RWPE2 (cell line): ENCODE data around the gene MBNL1.

Experiments
- ATAC-seq: fragments of 200-7000 bp; cut with Tn5 transposase; 3 replicates; pipeline ENCODE4 v1.9.1; 2021; ENCODE audit warnings: low read depth
- DNase-seq: peaks from one replicate; pipeline ENCODE4 v3.0.0-alpha.2; 2020; ENCODE audit warnings: low spot score
- H3K27ac ChIP-seq: fragments of 450-650 bp; 2 replicates; pipeline ENCODE4 v1.5.1; 2017; ENCODE audit warnings: mild to moderate bottlenecking; ENCODE audit not compliant: poor library complexity, severe bottlenecking
- H3K27me3 ChIP-seq: fragments of 250-450 bp; sonication (Bioruptor Pico); 2 replicates; pipeline ENCODE4 v1.5.1; 2021; ENCODE audit warnings: mild to moderate bottlenecking, moderate library complexity; ENCODE audit not compliant: insufficient read depth, poor library complexity, severe bottlenecking
- H3K36me3 ChIP-seq: fragments of 250-450 bp; sonication (Bioruptor Pico); 2 replicates; pipeline ENCODE4 v1.5.1; 2020; ENCODE audit warnings: low read depth, mild to moderate bottlenecking, moderate library complexity
- H3K4me1 ChIP-seq: fragments of 250-450 bp; sonication (Bioruptor Pico); 2 replicates; pipeline ENCODE4 v1.5.1; 2021; ENCODE audit warnings: mild to moderate bottlenecking, moderate library complexity; ENCODE audit not compliant: insufficient read depth, poor library complexity, severe bottlenecking
- H3K4me3 ChIP-seq: fragments of 250-450 bp; sonication (Bioruptor Pico); 2 replicates; pipeline ENCODE4 v1.5.1; 2021; ENCODE audit warnings: mild to moderate bottlenecking, moderate library complexity; ENCODE audit not compliant: severe bottlenecking
- H3K9me3 ChIP-seq: fragments of 250-450 bp; sonication (Bioruptor Pico); 2 replicates; pipeline ENCODE4 v1.5.1; 2021; ENCODE audit warnings: mild to moderate bottlenecking, moderate library complexity; ENCODE audit not compliant: severe bottlenecking
- TF ChIP-seq, protein P1 (sequence below): fragments of 450-650 bp; IDR thresholded peaks from one replicate; pipeline ENCODE4 v1.5.1; 2017; ENCODE audit warnings: mild to moderate bottlenecking, moderate library complexity; ENCODE audit not compliant: poor library complexity, severe bottlenecking

The MBNL1 gene, protein sequence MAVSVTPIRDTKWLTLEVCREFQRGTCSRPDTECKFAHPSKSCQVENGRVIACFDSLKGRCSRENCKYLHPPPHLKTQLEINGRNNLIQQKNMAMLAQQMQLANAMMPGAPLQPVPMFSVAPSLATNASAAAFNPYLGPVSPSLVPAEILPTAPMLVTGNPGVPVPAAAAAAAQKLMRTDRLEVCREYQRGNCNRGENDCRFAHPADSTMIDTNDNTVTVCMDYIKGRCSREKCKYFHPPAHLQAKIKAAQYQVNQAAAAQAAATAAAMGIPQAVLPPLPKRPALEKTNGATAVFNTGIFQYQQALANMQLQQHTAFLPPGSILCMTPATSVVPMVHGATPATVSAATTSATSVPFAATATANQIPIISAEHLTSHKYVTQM

DNA sequence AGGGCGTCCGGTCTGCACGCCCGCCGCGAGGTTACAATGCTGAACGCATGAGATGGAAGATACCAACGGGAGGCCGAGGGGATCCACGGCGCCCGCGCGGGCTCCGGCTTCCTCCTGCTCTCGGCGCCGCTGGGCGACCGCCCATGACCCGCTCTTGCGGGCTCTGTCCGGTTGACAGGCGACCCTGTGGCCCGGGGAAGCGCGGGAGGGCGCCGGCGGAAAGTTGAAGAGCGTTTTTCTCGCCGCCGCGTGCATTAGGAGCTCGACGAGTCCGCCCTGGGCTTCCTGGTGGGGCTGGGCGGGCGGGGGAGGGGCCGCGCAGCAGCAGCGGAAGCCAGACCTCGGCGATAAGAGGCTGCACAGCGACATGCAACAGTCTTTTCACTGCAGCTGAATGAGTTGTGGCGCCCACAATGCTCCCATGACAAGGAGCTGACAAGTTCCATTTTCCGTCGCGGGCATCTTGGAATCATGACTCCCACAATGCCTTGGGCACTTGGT is at the start of gene MBNL1:
Gene MBNL1 (plus strand): TSS at position 375 of the 501 bp plus-strand sequence. CDS start 31,265 bp downstream, outside the sequence.
- DNase-seq = peak; percentile 69
- TF ChIP-seq, protein P1, sequence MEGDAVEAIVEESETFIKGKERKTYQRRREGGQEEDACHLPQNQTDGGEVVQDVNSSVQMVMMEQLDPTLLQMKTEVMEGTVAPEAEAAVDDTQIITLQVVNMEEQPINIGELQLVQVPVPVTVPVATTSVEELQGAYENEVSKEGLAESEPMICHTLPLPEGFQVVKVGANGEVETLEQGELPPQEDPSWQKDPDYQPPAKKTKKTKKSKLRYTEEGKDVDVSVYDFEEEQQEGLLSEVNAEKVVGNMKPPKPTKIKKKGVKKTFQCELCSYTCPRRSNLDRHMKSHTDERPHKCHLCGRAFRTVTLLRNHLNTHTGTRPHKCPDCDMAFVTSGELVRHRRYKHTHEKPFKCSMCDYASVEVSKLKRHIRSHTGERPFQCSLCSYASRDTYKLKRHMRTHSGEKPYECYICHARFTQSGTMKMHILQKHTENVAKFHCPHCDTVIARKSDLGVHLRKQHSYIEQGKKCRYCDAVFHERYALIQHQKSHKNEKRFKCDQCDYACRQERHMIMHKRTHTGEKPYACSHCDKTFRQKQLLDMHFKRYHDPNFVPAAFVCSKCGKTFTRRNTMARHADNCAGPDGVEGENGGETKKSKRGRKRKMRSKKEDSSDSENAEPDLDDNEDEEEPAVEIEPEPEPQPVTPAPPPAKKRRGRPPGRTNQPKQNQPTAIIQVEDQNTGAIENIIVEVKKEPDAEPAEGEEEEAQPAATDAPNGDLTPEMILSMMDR = no peak

DNA sequence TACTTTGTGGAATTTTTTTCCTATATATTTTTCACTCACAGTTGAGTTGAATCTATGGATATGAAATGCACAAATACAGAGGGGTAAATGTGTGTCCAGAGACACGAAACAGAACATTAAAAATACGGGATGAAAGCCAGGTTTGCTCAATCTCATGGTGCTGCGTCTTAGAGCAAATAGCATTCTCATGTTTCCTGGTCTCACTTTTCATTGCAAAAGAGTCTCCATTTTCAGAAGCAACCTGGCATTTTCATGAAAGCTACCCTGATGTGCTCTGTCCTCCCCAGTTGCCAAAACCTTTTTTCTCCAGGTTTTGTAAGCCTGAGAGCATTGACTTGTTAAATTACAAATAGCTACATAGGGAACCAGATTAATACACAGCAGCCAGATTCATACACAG is 49.5 kb upstream of the MBNL1 start:
- DNase-seq (no peak), ATAC-seq (no peak)
- peaks cover 11% of the 10 kb centered on the region for H3K4me1 ChIP-seq
- H3K36me3 ChIP-seq = no peaks in the 10 kb centered on the region
- no peak overlapping the region for H3K4me3 ChIP-seq
- TF ChIP-seq, protein P1 = no peak
- no peak overlapping the region for H3K27ac ChIP-seq
- no peaks in the 10 kb centered on the region for H3K27me3 ChIP-seq
- no peaks in the 10 kb centered on the region for H3K9me3 ChIP-seq

More for the DNA sequence above, at the start of gene MBNL1:
- Histone ChIP-seq H3K4me3 (peak within 1 kb of the TSS; percentile 84), H3K9me3 (no peaks in the 10 kb centered on the region), H3K27me3 (no peaks in the 10 kb centered on the region), H3K36me3 (peaks cover 6% of the 10 kb centered on the region), H3K27ac (peak within 1 kb of the TSS; percentile 92), H3K4me1 (peaks cover 47% of the 10 kb centered on the region)
- ATAC-seq = peak; percentile 37

DNA sequence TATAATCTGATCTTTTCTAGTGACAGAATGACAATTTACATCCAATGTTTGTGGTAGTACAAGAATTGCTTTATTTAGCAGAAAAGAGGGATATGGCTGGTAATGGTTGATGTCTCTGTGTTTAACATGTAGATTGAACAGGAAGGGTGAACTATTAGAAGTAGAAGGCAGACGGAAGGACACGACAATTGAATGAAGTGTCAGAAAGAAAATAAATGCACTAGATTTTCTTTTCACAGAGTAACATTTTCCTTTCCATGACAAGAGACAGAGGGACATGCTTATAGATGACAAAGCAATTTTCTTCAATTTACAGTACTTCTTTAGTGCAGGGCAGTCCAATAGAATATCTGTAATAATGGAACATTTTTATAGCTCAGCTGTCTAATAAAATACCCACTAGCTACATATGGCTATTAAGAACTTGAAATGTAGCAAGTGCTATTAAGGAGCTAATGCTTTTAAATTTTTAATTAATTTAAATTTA is 48.9 kb upstream of the MBNL1 start:
- Histone ChIP-seq H3K36me3 (no peaks in the 10 kb centered on the region), H3K27ac (no peak overlapping the region), H3K9me3 (no peaks in the 10 kb centered on the region), H3K27me3 (no peaks in the 10 kb centered on the region), H3K4me1 (peaks cover 11% of the 10 kb centered on the region), H3K4me3 (no peak overlapping the region)
- DNase-seq (no peak), ATAC-seq (no peak)
- TF ChIP-seq, protein P1 = no peak

DNA sequence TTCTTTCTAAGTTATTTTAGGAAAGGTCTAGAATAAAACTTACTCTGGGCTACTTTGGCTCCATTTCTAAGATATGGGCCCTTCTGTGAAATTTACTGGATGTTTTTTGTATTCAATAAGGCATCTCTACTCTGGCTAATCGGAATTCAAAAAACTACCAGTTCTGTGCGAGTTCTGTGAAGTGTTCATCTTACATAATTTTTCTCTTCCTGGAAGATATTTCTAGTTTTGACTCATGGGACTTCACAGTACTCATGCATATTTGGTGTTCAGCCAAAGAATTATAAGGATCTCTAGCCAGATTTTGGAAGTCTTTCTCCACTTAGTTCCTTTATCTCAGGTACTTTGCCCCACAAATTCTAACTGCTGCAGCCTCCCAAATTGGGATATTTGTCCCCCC is 46.4 kb upstream of the MBNL1 start:
- Histone ChIP-seq H3K9me3 (no peaks in the 10 kb centered on the region), H3K4me1 (peaks cover 9% of the 10 kb centered on the region), H3K27ac (no peak overlapping the region), H3K36me3 (no peaks in the 10 kb centered on the region), H3K27me3 (no peaks in the 10 kb centered on the region), H3K4me3 (no peak overlapping the region)
- TF ChIP-seq, protein P1 = no peak
- DNase-seq (no peak), ATAC-seq (peak; percentile 45; the same call in 1 of the 3 replicates)

DNA sequence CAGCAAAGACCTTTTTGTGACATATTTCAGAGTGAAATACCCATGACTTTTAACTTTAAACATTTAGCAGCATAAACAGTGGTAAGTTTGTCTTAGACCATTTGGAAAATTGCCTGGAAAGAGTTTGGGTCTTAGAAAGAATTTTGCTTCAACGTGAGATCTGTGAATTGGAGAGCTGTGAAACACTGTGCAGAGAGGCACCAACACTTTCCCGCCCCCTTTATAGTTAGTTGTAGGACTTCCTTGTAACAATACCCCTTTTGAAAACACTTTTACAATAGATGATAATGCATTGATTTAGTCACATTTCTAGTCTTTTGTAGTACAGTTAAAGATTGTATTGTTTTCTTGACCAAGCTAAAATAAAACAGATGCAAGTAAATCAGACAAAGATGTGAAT is 43.5 kb upstream of the MBNL1 start:
- H3K36me3 ChIP-seq = no peaks in the 10 kb centered on the region
- ATAC-seq = no peak
- no peak overlapping the region for H3K4me3 ChIP-seq
- no peaks in the 10 kb centered on the region for H3K27me3 ChIP-seq
- H3K4me1 ChIP-seq = peaks cover 9% of the 10 kb centered on the region
- no peaks in the 10 kb centered on the region for H3K9me3 ChIP-seq
- no peak for DNase-seq
- no peak overlapping the region for H3K27ac ChIP-seq
- TF ChIP-seq, protein P1 = no peak
